MM.1S (cell line): ENCODE data around the gene LFNG.

ENCODE experiments used
- DNase-seq: peaks from one replicate; pipeline ENCODE4 v3.0.0-alpha.2; 2015
- H2AFZ ChIP-seq: fragments of 300-600 bp; sonication (generic); 2 replicates; pipeline ENCODE4 v1.6.0; 2016; ENCODE audit warnings: antibody characterized with exemption, low read length
- H3F3A ChIP-seq: fragments of 300-600 bp; sonication (generic); 2 replicates; pipeline ENCODE4 v1.6.1; 2016; ENCODE audit warnings: mild to moderate bottlenecking, antibody characterized with exemption, low read length, moderate library complexity, mixed read lengths; ENCODE audit not compliant: insufficient read depth
- H3K27ac ChIP-seq: fragments of 300-600 bp; sonication (generic); 2 replicates; pipeline ENCODE4 v1.5.1; 2016; ENCODE audit warnings: mild to moderate bottlenecking, low read length
- H3K27me3 ChIP-seq: fragments of 300-600 bp; sonication (generic); replicated peaks from 2 replicates; pipeline ENCODE4 v1.6.0; 2016; ENCODE audit warnings: low read length; ENCODE audit not compliant: insufficient read depth
- H3K36me3 ChIP-seq: fragments of 300-600 bp; sonication (generic); replicated peaks from 2 replicates; pipeline ENCODE4 v1.6.1; 2016; ENCODE audit warnings: mild to moderate bottlenecking, low read length, mixed read lengths; ENCODE audit not compliant: insufficient read depth
- H3K4me1 ChIP-seq: fragments of 300-600 bp; sonication (generic); 2 replicates; pipeline ENCODE4 v1.6.1; 2016; ENCODE audit warnings: low read length, mixed read lengths
- H3K4me2 ChIP-seq: fragments of 300-600 bp; sonication (generic); 2 replicates; pipeline ENCODE4 v1.6.0; 2016; ENCODE audit warnings: low read depth, low read length
- H3K4me3 ChIP-seq: fragments of 300-600 bp; sonication (generic); 2 replicates; pipeline ENCODE4 v1.5.1; 2016; ENCODE audit warnings: low read length, mixed read lengths
- H3K79me2 ChIP-seq: fragments of 300-600 bp; sonication (generic); 2 replicates; pipeline ENCODE4 v1.6.1; 2016; ENCODE audit warnings: mixed run types, low read length, mixed read lengths
- H3K9ac ChIP-seq: fragments of 300-600 bp; sonication (generic); 2 replicates; pipeline ENCODE4 v1.6.1; 2016; ENCODE audit warnings: low read length, mixed read lengths
- H3K9me2 ChIP-seq: fragments of 300-600 bp; sonication (generic); replicated peaks from 2 replicates; pipeline ENCODE4 v1.6.1; 2016; ENCODE audit warnings: mild to moderate bottlenecking, low read length, mixed read lengths; ENCODE audit not compliant: insufficient read depth
- H3K9me3 ChIP-seq: fragments of 300-600 bp; sonication (generic); replicated peaks from 2 replicates; pipeline ENCODE4 v1.6.1; 2016; ENCODE audit warnings: mild to moderate bottlenecking, low read length, mixed read lengths; ENCODE audit not compliant: insufficient read depth
- H4K20me1 ChIP-seq: fragments of 300-600 bp; sonication (generic); 2 replicates; pipeline ENCODE4 v1.6.1; 2016; ENCODE audit warnings: mild to moderate bottlenecking, low read length, moderate library complexity, mixed read lengths; ENCODE audit not compliant: insufficient read depth
- EZH2 ChIP-seq: fragments of 300-600 bp; sonication (generic); optimal IDR thresholded peaks from 2 replicates; pipeline ENCODE3; 2017; ENCODE audit warnings: low read depth, mild to moderate bottlenecking, antibody characterized with exemption, low read length, mixed read lengths
- EZH2phosphoT487 ChIP-seq: fragments of 300-600 bp; sonication (generic); IDR thresholded peaks from 2 replicates; pipeline ENCODE4 v1.6.1; 2018; ENCODE audit warnings: antibody characterized with exemption, low read length
- TF ChIP-seq, protein P1 (sequence below): fragments of 300-600 bp; sonication (generic); IDR thresholded peaks from 2 replicates; pipeline ENCODE4 v1.5.1; 2016; ENCODE audit warnings: antibody characterized with exemption, low read length, mixed read lengths

LFNG gene

DNA sequence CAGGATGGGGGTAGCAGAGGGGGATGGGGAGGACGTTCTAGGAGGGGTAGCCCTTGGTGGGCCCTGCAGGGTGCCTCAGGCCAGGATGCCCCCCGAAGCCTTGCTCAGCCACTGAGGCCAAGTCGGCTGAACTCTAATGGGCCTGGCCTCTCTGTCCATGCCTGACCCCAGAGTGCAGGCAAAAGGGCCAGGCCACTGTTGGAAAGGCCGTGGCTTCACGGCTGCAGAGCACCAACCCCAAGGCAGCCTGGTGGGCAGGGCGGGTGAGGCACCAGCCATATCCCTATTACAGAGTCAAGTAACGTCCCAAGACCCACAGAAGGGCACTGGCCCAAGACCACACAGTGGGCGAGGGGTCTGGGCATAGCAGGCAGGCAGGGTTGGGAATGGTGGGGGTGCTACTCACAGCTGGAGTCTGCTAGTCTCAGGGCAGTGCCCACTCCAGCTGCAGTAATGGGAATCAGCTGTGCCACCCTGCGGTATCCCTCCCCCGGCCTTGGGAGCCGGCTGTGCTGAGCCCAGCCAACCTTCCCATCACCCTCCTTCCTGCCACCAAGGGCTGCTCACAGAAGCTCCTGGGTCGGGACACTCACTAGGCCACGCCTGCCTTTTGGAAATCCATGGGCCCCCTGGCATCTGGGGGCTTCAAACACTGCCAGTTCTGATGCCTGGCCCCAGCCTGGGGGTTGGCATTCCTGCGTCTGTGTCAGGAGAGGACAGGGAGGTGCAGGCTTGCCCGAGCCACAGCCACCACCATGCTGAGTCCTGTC lies 4.0 kb upstream of the LFNG start:
- no peak for DNase-seq
- Histone ChIP-seq H3K27ac (no peak overlapping the region), H3K9ac (no peak overlapping the region), H3F3A (no peaks in the 10 kb centered on the region), H3K4me2 (no peak overlapping the region), H4K20me1 (no peaks in the 10 kb centered on the region), H3K36me3 (no peaks in the 10 kb centered on the region), H3K9me2 (no peaks in the 10 kb centered on the region), H3K4me3 (no peak overlapping the region), H3K4me1 (peaks cover 12% of the 10 kb centered on the region), H3K27me3 (peaks cover 44% of the 10 kb centered on the region), H3K9me3 (no peaks in the 10 kb centered on the region), H2AFZ (no peak overlapping the region), H3K79me2 (no peaks in the 10 kb centered on the region)
- TF ChIP-seq, protein P1, sequence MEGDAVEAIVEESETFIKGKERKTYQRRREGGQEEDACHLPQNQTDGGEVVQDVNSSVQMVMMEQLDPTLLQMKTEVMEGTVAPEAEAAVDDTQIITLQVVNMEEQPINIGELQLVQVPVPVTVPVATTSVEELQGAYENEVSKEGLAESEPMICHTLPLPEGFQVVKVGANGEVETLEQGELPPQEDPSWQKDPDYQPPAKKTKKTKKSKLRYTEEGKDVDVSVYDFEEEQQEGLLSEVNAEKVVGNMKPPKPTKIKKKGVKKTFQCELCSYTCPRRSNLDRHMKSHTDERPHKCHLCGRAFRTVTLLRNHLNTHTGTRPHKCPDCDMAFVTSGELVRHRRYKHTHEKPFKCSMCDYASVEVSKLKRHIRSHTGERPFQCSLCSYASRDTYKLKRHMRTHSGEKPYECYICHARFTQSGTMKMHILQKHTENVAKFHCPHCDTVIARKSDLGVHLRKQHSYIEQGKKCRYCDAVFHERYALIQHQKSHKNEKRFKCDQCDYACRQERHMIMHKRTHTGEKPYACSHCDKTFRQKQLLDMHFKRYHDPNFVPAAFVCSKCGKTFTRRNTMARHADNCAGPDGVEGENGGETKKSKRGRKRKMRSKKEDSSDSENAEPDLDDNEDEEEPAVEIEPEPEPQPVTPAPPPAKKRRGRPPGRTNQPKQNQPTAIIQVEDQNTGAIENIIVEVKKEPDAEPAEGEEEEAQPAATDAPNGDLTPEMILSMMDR: no peak
- TF ChIP-seq EZH2 (no peak), EZH2phosphoT487 (no peak)

DNA sequence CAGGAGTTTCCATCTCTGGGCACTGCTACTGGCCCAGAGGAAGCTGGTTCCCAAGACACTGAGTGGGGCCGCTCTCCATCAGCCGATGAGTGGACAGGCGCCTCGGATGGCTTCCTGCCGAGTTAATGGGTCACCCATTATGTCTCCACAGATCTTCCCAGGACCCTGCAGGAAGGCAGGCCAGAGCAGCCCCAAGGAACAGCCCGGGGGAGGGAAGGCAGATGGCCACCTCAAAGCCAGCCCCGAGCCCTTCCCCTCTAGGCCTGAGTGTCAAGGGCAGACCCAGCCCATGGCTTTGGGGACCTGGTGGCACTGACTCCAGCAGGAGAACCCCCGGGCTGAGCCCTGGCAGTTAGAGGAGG lies 3.4 kb upstream of the LFNG start:
- Histone ChIP-seq H3K4me1 (peaks cover 10% of the 10 kb centered on the region), H3K79me2 (no peaks in the 10 kb centered on the region), H4K20me1 (no peaks in the 10 kb centered on the region), H3K36me3 (no peaks in the 10 kb centered on the region), H3K27me3 (peaks cover 48% of the 10 kb centered on the region), H2AFZ (no peak overlapping the region), H3K9me3 (no peaks in the 10 kb centered on the region), H3K4me3 (no peak overlapping the region), H3K4me2 (no peak overlapping the region), H3K9me2 (no peaks in the 10 kb centered on the region), H3K9ac (no peak overlapping the region), H3F3A (no peaks in the 10 kb centered on the region), H3K27ac (no peak overlapping the region)
- no peak for DNase-seq
- TF ChIP-seq EZH2 (no peak), EZH2phosphoT487 (no peak)
- TF ChIP-seq, protein P1: no peak

DNA sequence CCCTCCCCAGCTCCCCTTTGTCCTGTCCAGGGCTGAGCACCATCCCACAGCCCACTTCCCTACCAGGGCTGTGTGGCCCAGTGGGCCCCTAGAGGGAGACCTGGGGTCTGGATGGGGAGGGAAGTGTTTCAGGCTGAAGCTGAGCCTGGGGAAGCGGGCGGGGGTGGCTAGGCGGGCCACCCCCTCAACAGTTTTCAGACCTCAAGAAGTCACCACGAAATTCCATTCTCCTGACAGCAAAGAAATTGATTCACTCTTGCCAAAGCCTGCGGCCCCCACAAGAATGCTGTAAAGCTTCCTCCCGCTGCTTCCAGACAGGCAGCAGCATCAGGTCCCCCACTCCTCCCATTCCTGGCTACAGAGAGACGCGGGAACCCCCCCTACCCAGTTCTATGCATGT lies 2.5 kb upstream of the LFNG start:
- Histone ChIP-seq H4K20me1 (no peaks in the 10 kb centered on the region), H3K4me1 (peaks cover 1% of the 10 kb centered on the region; the same call in 1 of the 2 replicates), H3K9me3 (no peaks in the 10 kb centered on the region), H3K79me2 (no peaks in the 10 kb centered on the region), H3K9ac (no peak overlapping the region), H3K27ac (no peak overlapping the region), H3K27me3 (peaks cover 57% of the 10 kb centered on the region), H3K9me2 (no peaks in the 10 kb centered on the region), H3K36me3 (no peaks in the 10 kb centered on the region), H3K4me3 (no peak overlapping the region), H3F3A (no peaks in the 10 kb centered on the region), H2AFZ (no peak overlapping the region), H3K4me2 (no peak overlapping the region)
- DNase-seq: no peak
- TF ChIP-seq, protein P1: no peak
- TF ChIP-seq EZH2phosphoT487 (no peak), EZH2 (no peak)
